ENCODE results near the gene CDH4.

- TF ChIP-seq CTCF (IDR thresholded peaks at IDR 0.05) (no peak), POLR2A (IDR thresholded peaks at IDR 0.05) (no peak)
Observed at GRCh38 chr20:61891476-61891875, 639.4 kb downstream of the CDH4 start.
